Right atrium auricular region (tissue), 2 donors: ENCODE measurements around the gene CLDND1. TPM values are rescaled to one million over a fixed set of nuclear protein-coding genes. Genes with fewer than 3 reads are reported as not detected.

Experiments
- DNase-seq: peaks from one replicate; pipeline ENCODE4 v3.0.0-alpha.2; 2019; ENCODE audit warnings: low spot score
- H3K27ac ChIP-seq, 2 donors: fragments of 200-600 bp; sonication (generic); 1 replicate in 1 of 2; 2 replicates in 1 of 2; pipeline ENCODE4 v1.5.1; 2016 to 2019
- H3K27me3 ChIP-seq, 2 donors: fragments of 200-600 bp; sonication (generic); one replicate each; pipeline versions ENCODE4 v1.5.1 to v1.6.0; 2017 to 2019
- H3K36me3 ChIP-seq: fragments of 200-600 bp; sonication (generic); one replicate; pipeline ENCODE4 v1.5.1; 2016
- H3K4me1 ChIP-seq, 2 donors: fragments of 200-600 bp; sonication (generic); one replicate each; pipeline versions ENCODE4 v1.5.1 to v1.6.0; 2017 to 2019
- H3K4me3 ChIP-seq, 2 donors: fragments of 200-600 bp; sonication (generic); 1 replicate in 1 of 2; 2 replicates in 1 of 2; pipeline ENCODE4 v1.5.1; 2017 to 2019; ENCODE audit warnings: mild to moderate bottlenecking in 1 of 2, moderate library complexity in 1 of 2
- H3K9me3 ChIP-seq, 2 donors: fragments of 200-600 bp; sonication (generic); one replicate each; pipeline ENCODE4 v1.5.1; 2019
- CTCF ChIP-seq, 2 donors: fragments of 200-600 bp; sonication (generic); IDR thresholded peaks; one replicate each; pipeline ENCODE4 v1.5.1; 2019; ENCODE audit warnings: antibody characterized with exemption in 2 of 2
- total RNA-seq, 2 donors: library from RNA; depleted of rRNA; stranded (reverse); fragments of >200 nt; gene quantifications; one replicate each; pipeline ENCODE4 v1.1.0, GENCODE V29; 2016

The CLDND1 gene
- 100 to 1,000 TPM; 138 to 152 TPM for total RNA-seq

GRCh38 chr3:98522544-98523281, at the start of gene CLDND1:
Gene CLDND1, minus strand, starts transcription at chr3:98522902. Its CDS starts 1,478 bp downstream, at chr3:98521424.
- H3K27ac ChIP-seq = peak within 1 kb of the TSS; percentile 90 to 96
- no peaks in the 10 kb centered on the region for H3K27me3 ChIP-seq
- peaks cover 0 to 16% of the 10 kb centered on the region in 2 donors for H3K4me1 ChIP-seq
- TF ChIP-seq CTCF (IDR thresholded peaks at IDR 0.05) = no peak
- H3K9me3 ChIP-seq = no peaks in the 10 kb centered on the region
- DNase-seq = peak; percentile 98
- peaks cover 5% of the 10 kb centered on the region for H3K36me3 ChIP-seq
- H3K4me3 ChIP-seq = peak within 1 kb of the TSS; percentile 56 to 74

- H3K4me3 ChIP-seq = no peak overlapping the region
- no peaks in the 10 kb centered on the region for H3K36me3 ChIP-seq
- H3K27ac ChIP-seq = no peak overlapping the region
- no peaks in the 10 kb centered on the region for H3K9me3 ChIP-seq
- H3K4me1 ChIP-seq = no peaks in the 10 kb centered on the region
- no peaks in the 10 kb centered on the region for H3K27me3 ChIP-seq
- DNase-seq = no peak
- no peak for TF ChIP-seq CTCF (IDR thresholded peaks at IDR 0.05)
Observed at GRCh38 chr3:98568402-98568801, 45.7 kb upstream of the CLDND1 start.

- no peak overlapping the region for H3K4me3 ChIP-seq
- H3K27ac ChIP-seq = no peak overlapping the region
- H3K27me3 ChIP-seq = no peaks in the 10 kb centered on the region
- DNase-seq = no peak
- H3K36me3 ChIP-seq = no peaks in the 10 kb centered on the region
- no peak for TF ChIP-seq CTCF (IDR thresholded peaks at IDR 0.05)
- H3K4me1 ChIP-seq = no peaks in the 10 kb centered on the region
- no peaks in the 10 kb centered on the region for H3K9me3 ChIP-seq
Observed at GRCh38 chr3:98567666-98568270, 45.1 kb upstream of the CLDND1 start.

GRCh38 chr3:98565843-98566242, 43.1 kb upstream of the CLDND1 start:
- Histone ChIP-seq H3K27ac (no peak overlapping the region), H3K9me3 (no peaks in the 10 kb centered on the region), H3K4me3 (no peak overlapping the region), H3K36me3 (no peaks in the 10 kb centered on the region), H3K4me1 (no peaks in the 10 kb centered on the region), H3K27me3 (no peaks in the 10 kb centered on the region)
- DNase-seq = no peak
- no peak for TF ChIP-seq CTCF (IDR thresholded peaks at IDR 0.05)

- H3K27me3 ChIP-seq = no peaks in the 10 kb centered on the region
- H3K27ac ChIP-seq = no peak overlapping the region
- H3K4me3 ChIP-seq = no peak overlapping the region
- no peaks in the 10 kb centered on the region for H3K4me1 ChIP-seq
- TF ChIP-seq CTCF (IDR thresholded peaks at IDR 0.05) = no peak
- no peak for DNase-seq
- H3K36me3 ChIP-seq = no peaks in the 10 kb centered on the region
- H3K9me3 ChIP-seq = no peaks in the 10 kb centered on the region
Observed at GRCh38 chr3:98565237-98565643, 42.5 kb upstream of the CLDND1 start.
